ENCODE results near the gene APEX1.

The APEX1 gene

DNA sequence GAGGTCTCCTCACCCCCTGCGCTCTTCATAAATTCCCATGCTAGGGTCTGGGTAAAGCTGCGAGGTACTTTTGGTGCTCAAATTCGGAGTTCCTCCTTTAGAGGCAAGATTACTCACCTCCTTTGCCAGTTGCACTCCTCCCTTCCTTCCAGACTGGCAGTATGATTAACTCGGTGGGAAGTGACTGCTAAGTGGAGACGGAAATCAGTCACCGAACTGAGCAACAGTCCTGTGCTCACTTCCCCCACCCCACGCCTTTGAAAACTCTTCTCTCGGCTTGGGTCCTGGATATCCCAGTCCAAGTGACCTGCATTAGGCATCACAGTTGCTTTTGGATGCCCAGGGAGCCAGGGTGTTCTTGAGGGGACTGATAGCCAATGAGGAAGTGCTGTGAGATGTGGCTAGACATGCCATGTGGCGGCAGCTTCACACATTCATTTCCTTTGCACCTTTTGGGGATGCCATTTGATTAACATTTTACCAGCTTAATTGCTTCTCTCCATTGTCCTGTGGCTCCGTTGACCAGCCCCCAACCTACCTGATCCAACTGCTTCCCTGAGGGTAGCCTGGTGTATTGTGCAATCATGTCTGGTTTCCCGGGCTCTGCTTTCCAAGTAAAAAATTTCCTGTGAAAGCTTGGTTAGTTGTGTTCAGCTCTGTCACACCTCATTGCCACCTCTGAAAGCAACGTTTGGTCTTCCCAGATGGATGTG, 15.0 kb downstream of the APEX1 start:
- peak; percentile 86 for DNase-seq (ENCODE audit: low spot score)
- peak overlapping the region; percentile 91 for H3K27ac ChIP-seq
- TF ChIP-seq CTCF (conservative IDR thresholded peaks at IDR 0.05; ENCODE audit: low read depth): no peak
- POLR2A ChIA-PET (ENCODE audit: low non-redundant PET): interaction anchor here (0.5 to 1.8 kb wide), 6 partner anchors 9 to 149 kb away, joined by 3 to 8 read pairs (median 4); partner anchors contain the start of genes APEX1, OSGEP and PIP4P1
- CTCF ChIA-PET: interaction anchor here (0.6 to 1.2 kb wide), 3 partner anchors 104 to 137 kb away, joined by 3 to 5 read pairs (median 3); partner anchors contain the start of gene RNASE12

DNA sequence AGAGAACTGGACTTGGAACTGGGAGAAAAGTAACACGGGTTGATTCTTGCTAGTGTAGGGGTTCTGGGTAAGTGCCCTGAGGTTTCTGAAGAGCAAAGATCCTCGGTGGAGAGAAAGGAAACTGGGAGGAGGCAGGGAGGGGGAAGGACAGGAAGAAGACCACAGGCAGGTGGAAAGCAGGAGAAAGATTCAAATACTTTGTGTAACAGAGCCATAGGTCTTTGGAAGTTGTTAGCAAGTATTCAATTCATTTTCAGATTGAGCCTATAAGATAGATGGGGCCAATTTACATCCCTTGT, 15.5 kb downstream of the APEX1 start:
- ChIA-PET CTCF (interaction anchor here (0.6 to 1.2 kb wide), 3 partner anchors 60 to 136 kb away, joined by 3 to 5 read pairs (median 3); partner anchors contain the start of gene RNASE12), POLR2A (ENCODE audit: low non-redundant PET) (interaction anchor here (1.8 kb wide), 1 partner anchor 9 kb away, joined by 8 read pairs; the partner anchor contains the start of gene PIP4P1)
- peak; percentile 41 for DNase-seq (ENCODE audit: low spot score)
- TF ChIP-seq CTCF (conservative IDR thresholded peaks at IDR 0.05; ENCODE audit: low read depth): no peak
- H3K27ac ChIP-seq: peak overlapping the region; percentile 91

- H3K27ac ChIP-seq: no peak overlapping the region
- TF ChIP-seq CTCF (conservative IDR thresholded peaks at IDR 0.05; ENCODE audit: low read depth): no peak
- no peak for DNase-seq (ENCODE audit: low spot score)
- POLR2A ChIA-PET (ENCODE audit: low non-redundant PET): no interaction called here
- CTCF ChIA-PET: interaction anchor here (0.6 kb wide), 1 partner anchor 21 kb away, joined by 4 read pairs; no protein-coding TSS in a partner anchor
Observed at GRCh38 chr14:20472536-20473169, 17.6 kb downstream of the APEX1 start.

DNA sequence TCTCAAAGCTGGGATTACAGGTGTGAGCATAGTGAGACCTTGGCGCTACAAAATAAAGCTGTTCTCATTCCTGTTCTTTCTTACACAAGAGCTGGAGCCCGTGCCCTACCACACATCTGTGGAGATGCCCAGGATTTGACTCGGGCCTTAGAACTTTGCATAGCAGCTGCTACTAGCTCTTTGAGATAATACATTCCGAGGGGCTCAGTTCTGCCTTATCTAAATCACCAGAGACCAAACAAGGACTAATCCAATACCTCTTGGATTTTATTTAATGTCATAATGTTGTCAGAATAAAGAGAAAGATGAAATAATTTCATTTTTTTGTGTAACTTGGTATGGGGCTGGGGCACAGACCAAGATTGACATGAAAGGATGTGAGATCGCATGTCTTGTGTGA, 21.8 kb downstream of the APEX1 start:
- H3K27ac ChIP-seq: no peak overlapping the region
- ChIA-PET CTCF (interaction anchor here (0.6 kb wide), 1 partner anchor 12 kb away, joined by 3 read pairs; no protein-coding TSS in a partner anchor), POLR2A (ENCODE audit: low non-redundant PET) (no interaction called here)
- no peak for TF ChIP-seq CTCF (conservative IDR thresholded peaks at IDR 0.05; ENCODE audit: low read depth)
- no peak for DNase-seq (ENCODE audit: low spot score)

- ChIA-PET CTCF (no interaction called here), POLR2A (ENCODE audit: low non-redundant PET) (no interaction called here)
- no peak for DNase-seq (ENCODE audit: low spot score)
- no peak for TF ChIP-seq CTCF (conservative IDR thresholded peaks at IDR 0.05; ENCODE audit: low read depth)
- no peak overlapping the region for H3K27ac ChIP-seq
Observed at GRCh38 chr14:20477211-20477876, 22.3 kb downstream of the APEX1 start.

DNA sequence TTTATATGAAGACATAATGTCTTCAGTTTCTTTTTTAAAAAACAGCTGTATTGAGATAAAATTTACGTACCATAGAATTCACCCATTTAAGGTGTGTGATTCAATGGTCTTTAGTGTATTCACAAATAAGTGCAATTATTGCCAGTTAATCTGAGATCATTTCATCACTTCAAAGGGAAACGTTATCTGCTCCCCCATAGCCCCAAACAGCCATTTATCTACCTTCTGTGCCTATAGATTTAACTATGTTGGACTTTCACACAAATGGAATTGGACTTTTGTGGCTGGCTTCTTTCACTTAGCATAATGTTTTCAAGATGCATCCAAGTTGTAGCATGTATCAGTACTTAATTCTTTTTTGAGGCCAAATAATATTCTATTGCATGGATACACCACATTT, 23.9 kb downstream of the APEX1 start:
- DNase-seq (ENCODE audit: low spot score): no peak
- H3K27ac ChIP-seq: no peak overlapping the region
- no peak for TF ChIP-seq CTCF (conservative IDR thresholded peaks at IDR 0.05; ENCODE audit: low read depth)
- CTCF ChIA-PET: no interaction called here
- POLR2A ChIA-PET (ENCODE audit: low non-redundant PET): no interaction called here
